Body of pancreas (tissue), 4 donors: ENCODE data around the gene BMP7. TPM values are rescaled to one million over a fixed set of nuclear protein-coding genes. Genes with fewer than 3 reads are reported as not detected.

Source experiments
- ATAC-seq: fragments of 150-250 bp; one replicate; pipeline ENCODE4 v1.9.1; 2016
- DNase-seq, 4 donors: peaks; one replicate each; pipeline ENCODE4 v3.0.0-alpha.2; 2019
- H3K27ac ChIP-seq, 4 donors: fragments of 200-600 bp; sonication (generic); 1 replicate in 3 of 4; 2 replicates in 1 of 4; pipeline versions ENCODE4 v1.5.1 to v1.6.1; 2016 to 2019; ENCODE audit warnings: mild to moderate bottlenecking in 1 of 4, mixed read lengths in 1 of 4, moderate library complexity in 1 of 4
- H3K27me3 ChIP-seq, 2 donors: fragments of 200-600 bp; sonication (generic); one replicate each; pipeline ENCODE4 v1.6.0; 2016; ENCODE audit warnings: mild to moderate bottlenecking in 1 of 2
- H3K36me3 ChIP-seq, 2 donors: fragments of 200-600 bp; sonication (generic); replicated peaks in 1 of 2; 2 replicates each; pipeline ENCODE4 v1.5.1; 2016; ENCODE audit warnings: low read depth in 2 of 2; ENCODE audit not compliant: insufficient read depth in 1 of 2
- H3K4me1 ChIP-seq: fragments of 200-600 bp; sonication (generic); one replicate; pipeline ENCODE4 v1.6.0; 2016
- H3K4me3 ChIP-seq, 2 donors: fragments of 200-600 bp; sonication (generic); 1 replicate in 1 of 2; 2 replicates in 1 of 2; pipeline ENCODE4 v1.5.1; 2016 to 2019
- H3K9me3 ChIP-seq, 3 donors: fragments of 200-600 bp; sonication (generic); 1 replicate in 2 of 3; 2 replicates in 1 of 3; pipeline ENCODE4 v1.5.1; 2016
- POLR2A ChIP-seq, 3 donors: fragments of 450-650 bp; IDR thresholded peaks; one replicate each; pipeline ENCODE4 v1.6.1; 2016; ENCODE audit warnings: antibody characterized with exemption in 3 of 3, mild to moderate bottlenecking in 2 of 3
- WGBS, 2 donors: methylation state at CpG; one replicate each; pipeline ENCODE4 v1.1.5; 2017; 5-methylcytosine and 5-hydroxymethylcytosine counted together
- intact Hi-C: fragments of 100-400 bp; cut with DNase I; formaldehyde crosslinking; loops from one replicate; pipeline ENCODE4 v1.15.1; 2023
- total RNA-seq, 2 donors: library from RNA; depleted of rRNA; stranded (reverse); fragments of >200 nt; gene quantifications; one replicate each; pipeline ENCODE4 v1.1.0, GENCODE V29; 2016
- TF ChIP-seq, protein P1 (sequence below), 7 experiments: fragments of 450-650 bp in 4 of 7; fragments of 200-600 bp in 3 of 7; sonication (generic) in 3 of 7; IDR thresholded peaks; one replicate each; pipeline ENCODE4 v1.5.1; 2016 to 2019; ENCODE audit warnings: antibody characterized with exemption in 7 of 7

The BMP7 gene
- total RNA-seq, 2 donors from 2014 or later = 4.2 TPM; not detected in 1

DNA sequence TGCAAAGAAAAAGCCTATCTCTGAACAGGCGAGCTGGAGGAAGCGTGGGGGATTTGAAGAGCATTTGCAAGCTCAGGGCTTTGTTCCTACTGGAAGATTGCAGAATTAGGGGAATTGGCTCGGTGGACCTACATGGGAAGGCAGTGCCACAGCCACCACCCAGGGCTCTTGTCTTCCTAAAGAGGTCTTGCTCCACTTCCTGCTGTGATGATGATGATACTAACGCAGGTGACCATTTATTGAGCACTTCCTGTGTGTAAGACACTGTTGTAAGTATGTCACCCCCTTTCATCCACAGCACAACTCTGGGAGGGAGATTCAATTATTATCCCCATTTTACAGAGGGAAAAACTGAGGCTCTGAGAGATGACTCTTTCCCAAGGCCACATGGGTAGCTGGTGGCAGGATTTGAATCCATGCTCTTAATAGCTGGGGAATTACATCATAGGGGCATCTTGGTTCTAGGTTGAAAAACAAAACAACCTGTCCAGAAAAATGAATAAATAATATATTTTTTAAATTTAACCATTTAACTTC is 41.2 kb downstream of the BMP7 start:
- intact Hi-C loops = no loop called here
- no peaks in the 10 kb centered on the region for H3K36me3 ChIP-seq
- ATAC-seq (no peak), DNase-seq (no peak)
- H3K4me3 ChIP-seq = no peak overlapping the region
- no peaks in the 10 kb centered on the region for H3K4me1 ChIP-seq
- TF ChIP-seq POLR2A (IDR thresholded peaks at IDR 0.05) = no peak
- TF ChIP-seq, protein P1, sequence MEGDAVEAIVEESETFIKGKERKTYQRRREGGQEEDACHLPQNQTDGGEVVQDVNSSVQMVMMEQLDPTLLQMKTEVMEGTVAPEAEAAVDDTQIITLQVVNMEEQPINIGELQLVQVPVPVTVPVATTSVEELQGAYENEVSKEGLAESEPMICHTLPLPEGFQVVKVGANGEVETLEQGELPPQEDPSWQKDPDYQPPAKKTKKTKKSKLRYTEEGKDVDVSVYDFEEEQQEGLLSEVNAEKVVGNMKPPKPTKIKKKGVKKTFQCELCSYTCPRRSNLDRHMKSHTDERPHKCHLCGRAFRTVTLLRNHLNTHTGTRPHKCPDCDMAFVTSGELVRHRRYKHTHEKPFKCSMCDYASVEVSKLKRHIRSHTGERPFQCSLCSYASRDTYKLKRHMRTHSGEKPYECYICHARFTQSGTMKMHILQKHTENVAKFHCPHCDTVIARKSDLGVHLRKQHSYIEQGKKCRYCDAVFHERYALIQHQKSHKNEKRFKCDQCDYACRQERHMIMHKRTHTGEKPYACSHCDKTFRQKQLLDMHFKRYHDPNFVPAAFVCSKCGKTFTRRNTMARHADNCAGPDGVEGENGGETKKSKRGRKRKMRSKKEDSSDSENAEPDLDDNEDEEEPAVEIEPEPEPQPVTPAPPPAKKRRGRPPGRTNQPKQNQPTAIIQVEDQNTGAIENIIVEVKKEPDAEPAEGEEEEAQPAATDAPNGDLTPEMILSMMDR (IDR thresholded peaks at IDR 0.05) = no peak
- no peaks in the 10 kb centered on the region for H3K9me3 ChIP-seq
- no peaks in the 10 kb centered on the region for H3K27me3 ChIP-seq
- 81 to 88% methylated on average over 4 of the region's 4 CpGs for WGBS, 2 donors
- H3K27ac ChIP-seq = no peak overlapping the region

DNA sequence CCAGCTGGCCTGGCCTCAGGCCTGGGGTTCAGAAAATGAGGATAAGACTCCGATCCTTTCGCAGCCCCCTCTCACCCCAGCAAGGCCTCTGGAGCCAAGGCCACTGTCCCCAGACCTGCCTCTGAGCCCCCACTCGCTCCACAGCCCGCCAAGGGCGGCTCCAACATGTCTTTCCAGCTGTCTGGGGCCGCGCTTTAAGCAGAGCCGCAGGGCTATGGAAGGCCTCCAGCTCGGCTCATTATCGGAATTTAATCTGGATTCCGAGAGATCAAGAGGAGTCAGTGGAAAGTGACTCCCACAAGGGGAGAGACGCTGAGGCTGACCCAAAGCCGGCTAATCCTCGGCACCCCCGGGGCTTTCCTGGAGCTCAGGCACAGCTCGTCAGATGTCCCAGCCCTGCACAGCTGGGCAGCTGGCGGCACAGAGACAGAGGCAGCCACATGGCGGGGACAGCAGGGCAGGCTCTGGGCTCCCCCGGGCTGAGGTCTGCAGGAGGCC is 41.8 kb downstream of the BMP7 start:
- Histone ChIP-seq H3K9me3 (no peaks in the 10 kb centered on the region), H3K36me3 (no peaks in the 10 kb centered on the region), H3K4me1 (no peaks in the 10 kb centered on the region), H3K4me3 (no peak overlapping the region), H3K27me3 (no peaks in the 10 kb centered on the region), H3K27ac (no peak overlapping the region)
- no peak for ATAC-seq
- TF ChIP-seq POLR2A (IDR thresholded peaks at IDR 0.05) = no peak
- TF ChIP-seq, protein P1 (IDR thresholded peaks at IDR 0.05) = no peak
- 68 to 85% methylated on average over 9 to 19 of the region's 19 CpGs for WGBS, 2 donors
- no peak for DNase-seq
- intact Hi-C loops = no loop called here

DNA sequence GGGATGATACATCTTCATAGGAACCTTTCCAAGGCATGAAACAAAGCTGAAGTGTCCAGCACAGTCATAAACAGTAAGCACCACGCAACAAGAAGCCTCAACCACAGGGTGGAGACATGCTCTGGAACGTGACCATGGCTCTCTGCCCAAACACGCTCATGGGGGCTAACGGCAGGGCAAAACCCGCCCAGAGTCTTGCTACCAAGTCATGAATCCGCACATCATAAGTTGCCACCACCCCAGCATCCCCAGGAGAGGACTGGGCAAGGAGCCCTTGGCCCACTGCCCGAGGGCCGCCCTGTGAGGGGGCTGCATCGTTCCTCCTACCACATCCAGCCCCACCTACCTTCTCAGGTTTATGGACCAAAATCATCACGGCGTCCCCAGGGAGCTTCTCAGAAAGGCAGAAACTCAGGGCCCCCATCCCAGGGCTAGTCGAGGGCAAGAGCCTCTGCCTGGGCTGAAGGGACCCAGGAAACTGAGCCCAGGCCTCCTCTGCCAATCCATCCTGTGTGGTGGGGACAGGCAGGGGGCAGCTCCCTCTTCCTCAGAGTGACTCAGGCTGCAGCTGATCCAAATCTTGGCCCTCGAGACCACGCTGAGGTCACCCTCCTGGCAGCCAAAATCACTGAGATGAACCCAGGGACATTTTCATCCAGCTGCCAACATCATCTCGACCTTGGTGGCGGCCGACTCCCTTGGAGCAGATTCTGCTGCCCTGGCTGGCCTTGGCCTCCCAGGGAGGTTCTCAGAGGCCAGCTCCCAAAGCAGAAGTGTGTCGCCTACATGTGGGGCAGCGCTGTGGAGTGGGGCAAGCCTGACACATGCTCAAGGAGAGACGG is 42.6 kb downstream of the BMP7 start:
- H3K4me3 ChIP-seq = no peak overlapping the region
- TF ChIP-seq, protein P1 (IDR thresholded peaks at IDR 0.05) = no peak
- no peak for TF ChIP-seq POLR2A (IDR thresholded peaks at IDR 0.05)
- DNase-seq (no peak), ATAC-seq (no peak)
- H3K4me1 ChIP-seq = no peaks in the 10 kb centered on the region
- intact Hi-C loops = no loop called here
- H3K9me3 ChIP-seq = no peaks in the 10 kb centered on the region
- H3K36me3 ChIP-seq = no peaks in the 10 kb centered on the region
- H3K27ac ChIP-seq = no peak overlapping the region
- 62 to 69% methylated on average over 7 to 20 of the region's 20 CpGs for WGBS, 2 donors
- H3K27me3 ChIP-seq = no peaks in the 10 kb centered on the region

DNA sequence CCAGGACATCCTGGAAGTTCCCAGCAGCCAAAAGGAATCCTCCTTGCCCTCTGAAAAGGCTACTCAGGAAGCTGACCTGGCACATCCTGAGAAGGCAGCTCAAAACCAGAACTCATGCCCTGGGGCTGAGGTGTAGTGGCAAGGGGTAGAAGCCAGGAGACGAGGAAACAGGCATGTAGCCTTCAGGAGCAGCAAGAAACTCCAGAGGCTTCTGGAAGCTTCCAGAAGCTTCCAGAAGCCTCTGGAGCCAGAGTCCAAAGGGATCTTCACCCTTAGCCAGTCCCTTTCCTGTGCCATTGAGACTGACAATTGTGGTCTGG is 43.9 kb downstream of the BMP7 start:
- H3K27me3 ChIP-seq = no peaks in the 10 kb centered on the region
- DNase-seq (no peak), ATAC-seq (no peak)
- no peak overlapping the region for H3K27ac ChIP-seq
- no peaks in the 10 kb centered on the region for H3K4me1 ChIP-seq
- WGBS, 2 donors = 100% methylated on average over 1 of the region's 1 CpG
- TF ChIP-seq POLR2A (IDR thresholded peaks at IDR 0.05) = no peak
- TF ChIP-seq, protein P1 (IDR thresholded peaks at IDR 0.05) = no peak
- no peak overlapping the region for H3K4me3 ChIP-seq
- intact Hi-C loops = no loop called here
- H3K36me3 ChIP-seq = no peaks in the 10 kb centered on the region
- no peaks in the 10 kb centered on the region for H3K9me3 ChIP-seq
